ENCODE results near the gene RUBCNL. TPM values are rescaled to one million over a fixed set of nuclear protein-coding genes. Genes with fewer than 3 reads are reported as not detected.

The RUBCNL gene, protein sequence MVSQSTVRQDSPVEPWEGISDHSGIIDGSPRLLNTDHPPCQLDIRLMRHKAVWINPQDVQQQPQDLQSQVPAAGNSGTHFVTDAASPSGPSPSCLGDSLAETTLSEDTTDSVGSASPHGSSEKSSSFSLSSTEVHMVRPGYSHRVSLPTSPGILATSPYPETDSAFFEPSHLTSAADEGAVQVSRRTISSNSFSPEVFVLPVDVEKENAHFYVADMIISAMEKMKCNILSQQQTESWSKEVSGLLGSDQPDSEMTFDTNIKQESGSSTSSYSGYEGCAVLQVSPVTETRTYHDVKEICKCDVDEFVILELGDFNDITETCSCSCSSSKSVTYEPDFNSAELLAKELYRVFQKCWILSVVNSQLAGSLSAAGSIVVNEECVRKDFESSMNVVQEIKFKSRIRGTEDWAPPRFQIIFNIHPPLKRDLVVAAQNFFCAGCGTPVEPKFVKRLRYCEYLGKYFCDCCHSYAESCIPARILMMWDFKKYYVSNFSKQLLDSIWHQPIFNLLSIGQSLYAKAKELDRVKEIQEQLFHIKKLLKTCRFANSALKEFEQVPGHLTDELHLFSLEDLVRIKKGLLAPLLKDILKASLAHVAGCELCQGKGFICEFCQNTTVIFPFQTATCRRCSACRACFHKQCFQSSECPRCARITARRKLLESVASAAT
- total RNA-seq: 0.17 TPM in 1 of 2 replicates, not detected in the other

DNA sequence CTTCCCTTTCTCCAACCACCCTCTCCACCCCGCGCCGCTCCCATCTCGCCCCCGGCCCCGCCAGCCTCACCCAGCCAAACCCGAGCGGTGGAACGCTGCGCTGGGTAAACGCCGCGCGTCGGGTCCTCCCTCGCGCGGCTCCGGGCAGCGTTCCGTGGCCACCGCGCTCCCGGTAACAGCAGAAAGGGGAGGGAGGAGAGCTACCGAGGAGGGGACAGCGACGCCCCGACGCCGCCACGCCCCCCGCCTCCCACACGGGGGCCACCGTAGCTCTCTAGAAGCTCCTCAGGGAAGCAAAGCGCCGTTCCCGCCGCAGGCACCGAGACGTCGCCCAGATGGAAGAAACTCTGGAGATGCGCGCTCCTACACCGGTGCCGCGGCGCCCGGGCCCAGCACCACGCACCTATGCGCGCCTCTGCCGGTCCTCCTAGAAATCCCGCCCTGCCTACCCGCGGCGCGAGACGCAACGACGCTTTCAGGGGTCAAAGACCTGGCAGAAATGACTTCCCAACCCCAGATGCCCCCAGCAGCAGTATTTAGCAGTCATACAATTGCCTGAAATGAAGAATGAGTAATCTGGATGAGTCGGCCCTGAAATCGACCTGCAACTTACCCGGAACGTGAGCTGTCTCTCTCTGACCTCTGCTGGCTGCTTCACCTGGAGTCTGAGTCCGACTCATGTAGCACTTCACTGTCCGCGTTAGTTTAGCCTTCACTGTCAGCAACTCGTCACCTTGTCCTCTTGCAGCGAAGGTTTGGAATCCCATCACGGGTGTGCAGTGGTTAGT is at the start of gene RUBCNL:
Gene RUBCNL (minus strand): TSS at position 189 of the 788 bp plus-strand sequence. CDS start 14,777 bp downstream, outside the sequence.

Other genes with a start within 250 kb of the RUBCNL start
- gene LCP1, start 205.1 kb downstream of the RUBCNL start, total RNA-seq: under 0.01 and 0.52 TPM in 2 replicates
- under 0.01 TPM in 1 of 2 replicates, not detected in the other for gene LRRC63, start 175.3 kb downstream of the RUBCNL start, total RNA-seq
- 14.7 and 14.8 TPM in 2 replicates for gene LRCH1, start 165.9 kb upstream of the RUBCNL start, total RNA-seq